Smooth muscle cell (in vitro differentiated cells): ENCODE results near the gene DPP9. TPM values are rescaled to one million over a fixed set of nuclear protein-coding genes. Genes with fewer than 3 reads are reported as not detected.

Experiments used
- DNase-seq: peaks from one replicate; lab custom pipeline; 2025; ENCODE audit not compliant: unreplicated experiment; lab: John Stamatoyannopoulos, UW
- H2AFZ ChIP-seq: fragments of 200-600 bp; sonication (generic); 2 replicates; pipeline ENCODE4 v1.6.0; 2016; ENCODE audit warnings: antibody characterized with exemption, low read depth, mild to moderate bottlenecking
- H3F3A ChIP-seq: fragments of 200-600 bp; sonication (generic); 2 replicates; pipeline ENCODE4 v1.6.0; 2017; ENCODE audit warnings: antibody characterized with exemption, low read depth
- H3K27ac ChIP-seq: fragments of 200-600 bp; sonication (generic); 2 replicates; pipeline ENCODE4 v1.5.1; 2016; ENCODE audit warnings: low read depth, mild to moderate bottlenecking
- H3K27me3 ChIP-seq: fragments of 200-600 bp; sonication (generic); 2 replicates; pipeline ENCODE4 v1.6.1; 2016; ENCODE audit warnings: low read depth, mild to moderate bottlenecking
- H3K36me3 ChIP-seq: fragments of 200-600 bp; sonication (generic); 2 replicates; pipeline ENCODE4 v1.5.1; 2016; ENCODE audit warnings: low read depth
- H3K4me1 ChIP-seq: fragments of 200-600 bp; sonication (generic); 2 replicates; pipeline ENCODE4 v1.5.1; 2016; ENCODE audit warnings: low read depth
- H3K4me2 ChIP-seq: fragments of 200-600 bp; sonication (generic); 2 replicates; pipeline ENCODE4 v1.6.0; 2016; ENCODE audit warnings: mild to moderate bottlenecking
- H3K4me3 ChIP-seq: fragments of 200-600 bp; sonication (generic); 2 replicates; pipeline ENCODE4 v1.5.1; 2016; ENCODE audit warnings: mild to moderate bottlenecking
- H3K79me2 ChIP-seq: fragments of 200-600 bp; sonication (generic); 2 replicates; pipeline ENCODE4 v1.6.0; 2016; ENCODE audit warnings: low read depth, mild to moderate bottlenecking
- H3K9ac ChIP-seq: fragments of 200-600 bp; sonication (generic); 2 replicates; pipeline ENCODE4 v1.6.0; 2016; ENCODE audit warnings: low read depth
- H3K9me3 ChIP-seq: fragments of 200-600 bp; sonication (generic); replicated peaks from 2 replicates; pipeline ENCODE4 v1.5.1; 2016; ENCODE audit warnings: low read depth
- H4K20me1 ChIP-seq: fragments of 200-600 bp; sonication (generic); 2 replicates; pipeline ENCODE4 v1.6.0; 2016; ENCODE audit warnings: low read depth
- CTCF ChIP-seq: fragments of 200-600 bp; sonication (generic); IDR thresholded peaks from 2 replicates; pipeline ENCODE4 v1.5.1; 2017; ENCODE audit warnings: borderline replicate concordance, mild to moderate bottlenecking, antibody characterized with exemption; ENCODE audit not compliant: insufficient read depth, poor library complexity, severe bottlenecking
- WGBS: methylation state at CpG from one replicate; pipeline ENCODE4 v1.1.7; 2016; ENCODE audit warnings: low lambda C conversion rate; 5-methylcytosine and 5-hydroxymethylcytosine counted together
- polyA plus RNA-seq: library from polyadenylated mRNA; unstranded; fragments of >200 nt; fragmentation: Nextera tagmentation; extraction: Ambion mirVana; gene quantifications from 2 replicates; pipeline ENCODE4 v1.2.1, GENCODE V29; 2016
- total RNA-seq: library from RNA; depleted of rRNA; stranded (reverse); fragments of >200 nt; gene quantifications from 2 replicates; pipeline ENCODE4 v1.2.3, GENCODE V29; 2014

DPP9 gene
- total and polyA plus RNA-seq, 2 experiments from 2014 or later, result 26.3 to 44.3 TPM

- Histone ChIP-seq H3K4me1 (peaks cover 2% of the 10 kb centered on the region), H3K79me2 (peaks cover 5% of the 10 kb centered on the region), H3F3A (peaks cover 12% of the 10 kb centered on the region), H3K36me3 (no peaks in the 10 kb centered on the region), H3K9ac (no peak overlapping the region), H3K4me2 (peak overlapping the region; percentile 83), H3K9me3 (no peaks in the 10 kb centered on the region), H3K27ac (no peak overlapping the region), H4K20me1 (no peaks in the 10 kb centered on the region), H2AFZ (peak overlapping the region; percentile 42), H3K4me3 (peak overlapping the region; percentile 54), H3K27me3 (no peaks in the 10 kb centered on the region)
- WGBS, result 78% methylated on average over 8 of the region's 8 CpGs
- no peak for TF ChIP-seq CTCF
- no peak for DNase-seq
These were observed 86.9 kb downstream of the DPP9 start for GRCh38 chr19:4636761-4637160.

GRCh38 chr19:4636151-4636717 lies 87.4 kb downstream of the DPP9 start:
- Histone ChIP-seq H2AFZ (peak overlapping the region; percentile 54), H3K9me3 (no peaks in the 10 kb centered on the region), H3K27me3 (no peaks in the 10 kb centered on the region), H3K36me3 (no peaks in the 10 kb centered on the region), H3K4me3 (peak overlapping the region; percentile 54), H3K79me2 (peaks cover 5% of the 10 kb centered on the region), H3K4me2 (peak overlapping the region; percentile 83), H3F3A (peaks cover 12% of the 10 kb centered on the region), H3K9ac (no peak overlapping the region), H4K20me1 (no peaks in the 10 kb centered on the region), H3K27ac (peak overlapping the region; percentile 60), H3K4me1 (peaks cover 2% of the 10 kb centered on the region)
- 1% methylated on average over 38 of the region's 43 CpGs for WGBS
- DNase-seq, result peak; percentile 40
- peak; percentile 94 for TF ChIP-seq CTCF

- Histone ChIP-seq H3K9ac (no peak overlapping the region), H2AFZ (peak overlapping the region; percentile 54), H3K27me3 (no peaks in the 10 kb centered on the region), H3K27ac (peak overlapping the region; percentile 60), H3K4me3 (peak overlapping the region; percentile 54), H3F3A (peaks cover 12% of the 10 kb centered on the region), H3K4me1 (peaks cover 2% of the 10 kb centered on the region), H4K20me1 (no peaks in the 10 kb centered on the region), H3K9me3 (no peaks in the 10 kb centered on the region), H3K36me3 (no peaks in the 10 kb centered on the region), H3K4me2 (peak overlapping the region; percentile 83), H3K79me2 (peaks cover 5% of the 10 kb centered on the region)
- 24% methylated on average over 7 of the region's 13 CpGs for WGBS
- no peak for TF ChIP-seq CTCF
- peak; percentile 27 for DNase-seq
These were observed 87.9 kb downstream of the DPP9 start for GRCh38 chr19:4635754-4636116.
